HG02840 (cell line): ENCODE results near the gene HDAC2.
"Not testable (repeated sequence)": the region's sequence is repeated elsewhere in the genome, so short reads cannot be mapped to it uniquely, and the experiment has no call there.

Experiments
- ATAC-seq: cut with Tn5 transposase; IDR thresholded peaks from one replicate; pipeline ENCODE4 v1.9.1; 2021; ENCODE audit warnings: mild to moderate bottlenecking, moderate library complexity, moderate number of reproducible peaks; ENCODE audit not compliant: unreplicated experiment, low FRiP score

Gene HDAC2

DNA sequence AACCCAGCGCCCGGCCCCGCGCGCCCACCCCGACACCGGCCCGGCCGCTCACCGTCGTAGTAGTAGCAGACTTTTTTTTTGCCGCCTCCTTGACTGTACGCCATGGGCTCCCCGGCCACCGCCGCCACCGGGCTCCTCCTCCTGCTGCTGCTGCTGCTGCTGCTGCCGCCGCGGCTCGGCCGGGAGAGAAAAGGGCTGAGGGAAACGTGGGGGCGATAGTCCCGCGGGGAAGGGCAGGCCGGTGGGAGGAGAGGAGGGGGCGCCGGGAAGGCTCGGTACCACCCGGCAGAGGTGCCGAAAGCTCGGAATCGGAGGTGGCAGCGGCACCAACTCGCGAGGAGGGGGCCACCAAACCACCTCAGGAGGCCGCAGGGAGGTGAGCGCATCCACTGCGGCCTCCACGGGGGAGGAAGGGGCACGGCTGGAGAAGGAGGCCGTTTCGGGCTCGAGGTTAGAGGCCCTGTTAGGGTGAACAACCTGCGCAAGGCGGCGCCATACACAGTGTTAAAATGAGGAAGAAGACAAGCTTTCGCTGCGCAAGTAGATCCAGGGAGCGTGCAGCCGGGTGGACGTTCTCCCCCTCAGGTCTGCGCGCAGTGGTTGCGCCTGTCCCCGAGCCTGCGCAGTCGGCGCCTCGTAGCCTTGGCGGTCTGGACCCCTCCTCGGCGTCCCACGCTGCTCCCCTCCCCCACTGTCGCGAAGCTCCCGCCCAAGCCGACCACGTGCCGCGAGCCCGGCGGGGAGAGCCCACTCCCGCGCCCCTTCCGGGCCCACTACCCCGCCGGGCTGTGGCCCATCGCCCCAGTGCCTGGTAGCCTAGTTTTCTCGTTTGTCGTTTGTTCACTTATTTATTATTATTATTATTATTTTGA is at the start of gene HDAC2:
HDAC2 (minus strand) TSS at position 344 of the 872 bp plus-strand sequence; CDS start at position 104, 240 bp downstream.
- peak; percentile 86 for ATAC-seq

DNA sequence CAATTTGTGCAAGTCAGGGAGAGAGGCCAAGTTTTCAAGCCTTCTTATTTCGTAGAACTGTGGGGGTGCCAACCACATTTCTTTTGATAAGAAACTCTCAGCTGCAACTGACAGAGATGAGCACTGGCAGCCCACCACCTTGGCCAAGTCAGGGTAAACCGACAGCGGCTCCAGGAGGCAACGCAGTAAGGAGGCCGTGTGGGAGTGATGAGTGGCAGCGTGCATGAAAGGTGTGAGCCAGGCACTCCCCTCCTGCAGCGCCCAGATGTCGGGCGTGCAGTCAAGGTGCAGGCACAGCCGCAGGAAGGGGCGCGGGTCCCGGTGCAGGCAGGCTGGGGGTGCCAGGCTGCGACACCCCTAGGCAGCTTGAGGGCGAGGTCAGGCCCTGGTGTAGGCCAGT is 49.2 kb upstream of the HDAC2 start:
- no peak for ATAC-seq

DNA sequence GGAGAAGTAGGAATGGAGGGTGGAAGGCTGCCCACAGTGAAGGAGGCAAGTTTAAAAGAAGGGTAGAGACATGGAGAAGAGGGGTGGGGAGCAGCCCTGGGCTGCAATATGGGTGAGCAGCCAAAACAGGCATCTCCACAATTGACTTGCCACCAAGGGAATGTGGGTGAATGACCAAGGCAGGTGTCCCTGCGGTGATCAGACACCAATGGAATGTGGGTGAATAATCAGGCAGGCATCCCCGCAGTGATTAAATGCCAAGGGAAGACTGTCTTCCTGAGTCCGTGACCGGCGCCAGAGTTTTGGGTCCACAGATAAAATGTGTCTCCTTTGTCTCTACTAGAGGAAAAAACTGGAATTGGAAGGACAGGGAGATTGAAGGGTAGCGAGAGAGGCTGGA is 46.2 kb upstream of the HDAC2 start:
- not testable (repeated sequence) for ATAC-seq

GRCh38 chr6:114014106-114014505 is 43.2 kb upstream of the HDAC2 start:
- ATAC-seq = not testable (repeated sequence)

- ATAC-seq = not testable (repeated sequence)
Observed at GRCh38 chr6:114011486-114011885, 40.5 kb upstream of the HDAC2 start.

DNA sequence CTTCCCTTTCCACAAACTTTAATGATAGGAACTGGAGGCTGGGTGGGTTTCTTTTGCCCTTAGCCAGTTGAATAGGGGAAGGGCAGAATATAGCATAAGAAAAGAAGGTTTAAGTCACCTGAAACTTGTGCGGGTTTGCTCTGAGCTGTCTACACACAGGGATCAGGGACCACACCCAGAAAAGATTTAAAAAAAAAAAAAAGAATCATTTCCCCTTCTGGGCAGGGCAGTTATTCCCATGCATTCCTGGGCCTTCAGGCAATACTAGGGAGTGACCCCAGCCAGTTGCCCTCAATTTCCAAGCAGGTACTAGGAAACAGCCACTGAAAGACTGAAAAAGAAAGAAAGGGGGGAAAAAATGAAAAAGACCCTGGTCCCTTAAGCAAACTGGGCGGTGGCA is 39.6 kb upstream of the HDAC2 start:
- ATAC-seq = no peak

- ATAC-seq = no peak
Observed at GRCh38 chr6:114009192-114009591, 38.2 kb upstream of the HDAC2 start.

DNA sequence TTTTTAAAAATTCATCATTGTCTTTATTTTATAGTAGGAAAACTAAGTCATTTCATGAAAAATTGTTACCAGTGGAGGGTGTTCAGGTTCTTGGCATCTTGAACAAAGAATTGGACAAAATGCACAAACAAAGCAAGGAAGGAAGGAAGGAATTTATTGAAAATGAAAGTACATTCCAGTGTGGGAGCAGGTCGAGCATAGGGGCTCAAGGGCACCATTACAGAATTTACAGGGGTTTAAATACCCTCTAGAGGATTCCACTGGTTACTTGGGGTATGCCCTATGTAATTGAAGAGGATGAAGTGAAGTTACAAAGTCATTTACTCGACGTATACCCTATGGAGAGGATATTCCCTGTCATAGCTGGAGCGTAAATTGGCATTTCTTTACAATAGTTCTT is 37.4 kb upstream of the HDAC2 start:
- no peak for ATAC-seq

- ATAC-seq = no peak
Observed at GRCh38 chr6:114007516-114007915, 36.6 kb upstream of the HDAC2 start.

DNA sequence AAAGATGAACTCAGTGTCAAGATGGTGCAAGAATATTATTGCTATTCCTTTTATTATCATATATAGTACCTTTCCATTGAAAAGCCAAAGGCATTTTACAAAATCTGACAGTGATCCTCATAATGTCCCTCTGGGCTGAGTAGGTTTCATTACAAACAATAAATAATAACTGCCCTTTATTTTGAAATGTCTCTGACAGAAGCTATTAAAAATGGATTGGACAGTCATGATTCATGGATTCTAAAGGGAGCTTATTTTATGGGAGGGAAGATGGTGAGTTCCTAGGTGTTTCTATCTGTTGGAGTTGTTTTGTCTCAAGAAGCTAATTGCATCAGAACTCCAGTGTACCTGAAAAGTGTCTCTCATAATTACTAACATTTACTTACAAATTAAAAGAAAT is 30.4 kb upstream of the HDAC2 start:
- no peak for ATAC-seq

DNA sequence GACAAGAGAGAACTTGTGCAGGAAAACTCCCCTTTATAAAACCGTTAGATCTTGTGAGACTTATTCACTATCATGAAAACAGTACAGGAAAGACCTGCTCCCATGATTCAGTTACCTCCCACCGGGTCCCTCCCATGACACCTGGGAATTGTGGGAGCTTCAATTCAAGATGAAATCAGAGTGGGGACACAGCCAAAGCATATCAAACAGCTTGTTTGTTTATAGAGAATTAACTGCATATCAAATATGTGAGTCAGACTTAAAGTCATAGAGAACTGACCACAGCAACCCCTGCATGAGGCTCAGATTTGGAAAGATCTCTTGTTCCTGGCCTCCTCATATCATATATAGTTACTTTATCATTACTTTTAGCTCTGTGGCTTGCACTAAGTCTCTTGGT is 29.1 kb upstream of the HDAC2 start:
- no peak for ATAC-seq

DNA sequence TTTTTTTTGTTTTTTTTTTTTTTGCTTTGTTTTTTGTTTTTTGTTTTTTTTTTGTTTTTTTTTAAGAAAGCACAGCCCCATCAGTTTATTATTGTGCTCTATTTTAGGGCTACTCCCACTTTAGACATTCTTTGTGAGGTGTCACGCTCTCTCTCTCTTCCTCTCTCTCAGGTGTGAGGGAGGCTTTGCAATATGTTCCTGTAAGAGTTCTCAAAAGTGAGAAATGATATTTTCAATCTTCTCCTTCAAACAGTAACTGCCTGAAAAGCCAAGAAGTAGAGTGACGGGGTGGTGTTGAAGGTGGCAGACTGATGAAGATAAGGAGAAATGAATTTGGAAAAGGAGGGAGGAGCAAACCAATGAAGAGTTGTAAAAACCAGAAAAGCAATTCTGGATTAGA is 28.3 kb upstream of the HDAC2 start:
- ATAC-seq = no peak

DNA sequence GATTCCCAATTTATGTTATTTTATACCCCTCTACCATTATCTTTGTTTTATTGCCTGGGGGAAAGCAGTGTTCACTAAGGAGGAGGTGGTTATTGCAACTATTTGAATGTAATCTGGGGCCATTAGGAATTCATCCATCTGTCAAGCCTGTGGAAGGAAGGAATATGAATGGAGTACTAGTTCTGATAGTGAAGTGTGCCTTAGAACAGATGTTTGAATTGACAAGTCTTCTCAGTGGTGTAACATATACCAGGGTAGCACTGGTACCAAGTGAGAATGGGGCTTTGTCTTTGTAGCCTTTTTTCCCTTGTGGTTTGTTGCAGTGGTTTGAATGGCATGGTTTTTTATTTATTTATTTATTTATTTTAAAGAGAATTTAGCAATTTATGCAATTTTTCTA is 27.9 kb upstream of the HDAC2 start:
- no peak for ATAC-seq

GRCh38 chr6:113997116-113997515 is 26.2 kb upstream of the HDAC2 start:
- no peak for ATAC-seq

DNA sequence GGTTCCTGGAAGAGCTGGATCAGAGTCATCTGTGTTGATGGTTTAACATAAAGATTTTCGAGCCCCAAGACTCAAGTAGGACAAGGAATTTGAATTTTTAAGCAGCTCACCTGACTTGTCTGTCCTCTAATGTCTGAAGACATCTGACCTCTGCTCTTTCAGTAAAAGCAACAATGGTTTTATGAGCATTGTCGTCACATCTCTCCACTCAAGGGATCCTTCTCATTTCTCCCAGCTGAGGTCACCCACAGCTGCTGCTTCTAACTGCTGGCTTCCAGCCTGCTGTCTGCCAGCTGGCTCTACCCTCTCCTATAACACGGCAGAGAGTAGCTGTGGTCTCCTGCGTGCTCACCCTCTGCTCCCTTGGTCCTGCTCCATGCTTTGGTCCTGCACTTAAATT is 24.7 kb upstream of the HDAC2 start:
- no peak for ATAC-seq

DNA sequence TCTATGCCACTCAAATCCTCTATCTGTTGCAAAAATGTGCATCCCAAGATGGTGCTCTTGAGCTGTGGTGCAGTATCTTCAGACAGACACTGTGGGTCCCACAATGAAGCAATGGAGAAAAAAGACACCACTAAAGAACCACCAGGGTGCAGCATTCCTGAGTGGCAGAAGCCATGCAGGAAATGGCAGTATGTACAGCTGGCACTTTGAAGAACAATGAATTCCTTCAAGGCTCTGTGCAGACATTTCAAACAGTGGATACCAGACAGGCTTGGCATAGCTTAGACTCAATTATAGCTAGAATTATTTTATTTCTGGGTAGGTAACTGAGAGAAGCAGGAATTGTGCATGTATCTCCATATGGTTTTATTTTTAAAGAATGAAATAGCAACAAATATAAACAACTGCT is 24.0 kb upstream of the HDAC2 start:
- ATAC-seq = peak; percentile 86

DNA sequence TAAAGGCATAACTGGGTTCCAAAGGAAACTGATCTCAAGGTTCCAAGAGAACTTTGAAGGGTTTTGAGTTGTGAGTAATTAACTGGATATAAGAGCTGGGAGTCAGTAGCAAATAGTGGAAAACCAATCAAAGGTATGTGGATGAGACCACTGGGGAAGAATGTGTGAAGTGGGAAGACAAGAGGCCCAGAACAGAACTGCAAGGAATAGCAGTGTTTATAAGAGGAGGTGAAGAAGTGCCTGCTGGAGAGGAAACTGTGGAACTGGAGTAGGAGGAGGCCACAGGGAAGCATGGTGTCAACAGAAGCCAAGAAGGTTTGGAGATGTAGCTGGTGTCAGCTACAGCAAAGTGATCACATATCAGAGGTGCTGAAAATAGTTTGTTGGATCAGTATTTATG is 18.7 kb upstream of the HDAC2 start:
- no peak for ATAC-seq

- not testable (repeated sequence) for ATAC-seq
Observed at GRCh38 chr6:113982675-113983074, 11.7 kb upstream of the HDAC2 start.

GRCh38 chr6:113982055-113982550 is 11.2 kb upstream of the HDAC2 start:
- no peak for ATAC-seq

DNA sequence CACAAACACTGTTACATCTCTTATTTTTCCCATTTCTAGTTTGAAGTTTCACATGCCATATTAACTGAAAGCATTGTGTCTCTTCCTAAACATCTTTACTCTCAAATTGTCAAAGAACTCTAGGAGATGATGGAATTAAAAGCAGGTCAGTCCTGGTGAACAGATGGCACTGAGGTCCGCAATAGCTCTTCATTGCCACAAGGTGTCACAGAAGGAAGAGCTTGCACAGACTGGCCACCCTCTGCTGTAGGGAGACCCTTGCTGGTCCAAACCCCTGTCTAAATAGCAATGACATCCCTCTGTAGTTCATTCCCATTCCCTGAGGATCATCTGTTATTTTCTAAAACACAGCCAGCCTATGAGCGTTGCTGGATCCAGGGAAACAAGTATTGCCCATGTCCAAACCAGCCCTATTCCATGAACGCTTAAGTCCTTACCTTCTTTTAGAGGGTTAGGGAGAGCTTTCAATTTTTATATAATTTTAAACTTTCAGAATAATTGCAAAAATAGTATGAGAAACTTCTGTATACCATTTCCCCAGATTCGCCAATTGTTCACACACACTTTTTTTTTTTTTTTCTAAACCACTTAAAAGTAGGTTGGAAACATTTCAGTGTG is 10.1 kb upstream of the HDAC2 start:
- peak; percentile 74 for ATAC-seq

DNA sequence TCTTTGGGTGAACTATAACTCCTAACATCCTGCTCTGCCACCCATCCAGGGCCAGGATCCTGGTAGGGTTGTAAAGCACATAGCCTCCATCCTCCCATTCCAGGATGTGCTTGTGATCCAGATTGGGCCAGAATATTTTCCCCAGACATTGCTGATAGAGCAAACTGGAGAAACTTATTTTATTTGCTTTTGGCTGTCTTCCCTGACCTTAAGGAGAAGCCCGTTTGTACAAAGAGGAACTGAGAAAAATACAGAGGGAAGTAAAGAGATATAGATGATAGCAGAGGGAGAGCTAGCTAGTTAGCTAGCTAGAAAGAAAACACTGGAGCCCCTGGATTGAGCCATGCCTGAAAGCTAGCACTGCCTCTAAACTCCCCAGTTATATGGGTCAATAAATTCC is 9.0 kb upstream of the HDAC2 start:
- ATAC-seq = no peak
